H9 (cell line): ENCODE results near the gene WARS2. TPM values are rescaled to one million over a fixed set of nuclear protein-coding genes. Genes with fewer than 3 reads are reported as not detected.

Source experiments
- DNase-seq: peaks from one replicate; pipeline ENCODE4 v3.0.0-alpha.2; 2017
- H2AFZ ChIP-seq: one replicate; pipeline ENCODE4 v1.6.1; 2013; ENCODE audit warnings: mild to moderate bottlenecking, low read length, control low read depth, moderate library complexity
- H2AK5ac ChIP-seq: 2 replicates; pipeline ENCODE4 v1.6.1; 2013; ENCODE audit warnings: low read length, control low read depth, mixed read lengths; ENCODE audit not compliant: insufficient read length
- H2BK120ac ChIP-seq: one replicate; pipeline ENCODE4 v1.6.1; 2013; ENCODE audit warnings: low read depth, mild to moderate bottlenecking, low read length, control low read depth, inconsistent platforms; ENCODE audit not compliant: poor library complexity, severe bottlenecking
- H2BK12ac ChIP-seq: 2 replicates; pipeline ENCODE4 v1.6.1; 2013; ENCODE audit warnings: low read length, control low read depth, mixed read lengths, low read depth; ENCODE audit not compliant: insufficient read length
- H2BK15ac ChIP-seq: 2 replicates; pipeline ENCODE4 v1.6.1; 2013; ENCODE audit warnings: low read depth, low read length, control low read depth
- H2BK20ac ChIP-seq: one replicate; pipeline ENCODE4 v1.6.1; 2013; ENCODE audit warnings: low read depth, mild to moderate bottlenecking, low read length, control low read depth, inconsistent platforms; ENCODE audit not compliant: poor library complexity, severe bottlenecking
- H2BK5ac ChIP-seq: 2 replicates; pipeline ENCODE4 v1.6.1; 2013; ENCODE audit warnings: low read length, control low read depth, mixed read lengths; ENCODE audit not compliant: insufficient read length
- H3K14ac ChIP-seq: 2 replicates; pipeline ENCODE4 v1.6.1; 2013; ENCODE audit warnings: low read length, control low read depth; ENCODE audit not compliant: insufficient read depth
- H3K18ac ChIP-seq: 2 replicates; pipeline ENCODE4 v1.6.1; 2013; ENCODE audit warnings: low read depth, mild to moderate bottlenecking, mixed read lengths, low read length, control low read depth; ENCODE audit not compliant: insufficient read length
- H3K23ac ChIP-seq: 2 replicates; pipeline ENCODE4 v1.6.1; 2013; ENCODE audit warnings: low read length, control low read depth, mixed read lengths, low read depth; ENCODE audit not compliant: insufficient read length
- H3K23me2 ChIP-seq: 2 replicates; pipeline ENCODE4 v1.6.1; 2013; ENCODE audit warnings: low read depth, mild to moderate bottlenecking, mixed read lengths, low read length, control low read depth; ENCODE audit not compliant: insufficient read length, poor library complexity, severe bottlenecking
- H3K27ac ChIP-seq: 2 replicates; pipeline ENCODE4 v1.5.1; 2013; ENCODE audit warnings: low read length, control low read depth, mixed read lengths, low read depth; ENCODE audit not compliant: insufficient read length
- H3K27me3 ChIP-seq: 2 replicates; pipeline ENCODE4 v1.6.1; 2013; ENCODE audit warnings: low read length, control low read depth, inconsistent platforms; ENCODE audit not compliant: insufficient read depth
- H3K4ac ChIP-seq: 2 replicates; pipeline ENCODE4 v1.6.1; 2013; ENCODE audit warnings: low read depth, mild to moderate bottlenecking, control low read depth, inconsistent platforms, low read length, moderate library complexity
- H3K4me1 ChIP-seq: 2 replicates; pipeline ENCODE4 v1.6.1; 2013; ENCODE audit warnings: low read length, control low read depth, inconsistent platforms; ENCODE audit not compliant: insufficient read depth
- H3K4me2 ChIP-seq: 2 replicates; pipeline ENCODE4 v1.6.1; 2013; ENCODE audit warnings: low read length, control low read depth, mixed read lengths; ENCODE audit not compliant: insufficient read length, insufficient read depth
- H3K56ac ChIP-seq: 2 replicates; pipeline ENCODE4 v1.6.1; 2013; ENCODE audit warnings: low read depth, mild to moderate bottlenecking, mixed read lengths, low read length, control low read depth; ENCODE audit not compliant: insufficient read length
- H3K79me1 ChIP-seq: 2 replicates; pipeline ENCODE4 v1.6.1; 2013; ENCODE audit warnings: low read depth, mild to moderate bottlenecking, moderate library complexity, low read length, control low read depth, inconsistent platforms; ENCODE audit not compliant: insufficient read depth, poor library complexity, severe bottlenecking
- H3K79me2 ChIP-seq: 2 replicates; pipeline ENCODE4 v1.6.1; 2013; ENCODE audit warnings: low read length, control low read depth, inconsistent platforms; ENCODE audit not compliant: insufficient read depth
- H3K9ac ChIP-seq: 2 replicates; pipeline ENCODE4 v1.6.1; 2013; ENCODE audit warnings: low read length, control low read depth, mixed read lengths; ENCODE audit not compliant: insufficient read length; ENCODE audit errors: extremely low read depth
- H3K9me3 ChIP-seq: one replicate; pipeline ENCODE4 v1.6.1; 2013; ENCODE audit warnings: low read depth, low read length, inconsistent platforms; ENCODE audit not compliant: control insufficient read depth
- H3T11ph ChIP-seq: one replicate; pipeline ENCODE4 v1.6.1; 2013; ENCODE audit warnings: mild to moderate bottlenecking, low read length, control low read depth, inconsistent platforms
- H4K20me1 ChIP-seq: one replicate; pipeline ENCODE4 v1.6.1; 2013; ENCODE audit not compliant: control insufficient read depth, insufficient read length, insufficient read depth
- H4K5ac ChIP-seq: 2 replicates; pipeline ENCODE4 v1.6.1; 2013; ENCODE audit warnings: low read depth, mild to moderate bottlenecking, mixed read lengths, low read length, control low read depth; ENCODE audit not compliant: insufficient read length
- H4K8ac ChIP-seq: replicated peaks from 2 replicates; pipeline ENCODE4 v1.6.1; 2013; ENCODE audit warnings: low read length, control low read depth, mixed read lengths, low read depth; ENCODE audit not compliant: insufficient read length
- H4K91ac ChIP-seq: 2 replicates; pipeline ENCODE4 v1.6.1; 2013; ENCODE audit warnings: low read depth, mild to moderate bottlenecking, moderate library complexity, mixed read lengths, low read length, control low read depth; ENCODE audit not compliant: insufficient read length
- H3K27ac Mint-ChIP-seq, 3 experiments: 2 replicates in 2 of 3; 3 replicates in 1 of 3; pipeline ENCODE4 v1.8.0; 2020 to 2021; ENCODE audit warnings: mixed read lengths in 3 of 3, mild to moderate bottlenecking in 1 of 3, moderate library complexity in 1 of 3
- H3K27me3 Mint-ChIP-seq: 2 replicates; pipeline ENCODE4 v1.8.0; 2021; ENCODE audit warnings: low read depth, mild to moderate bottlenecking, moderate library complexity, mixed read lengths
- H3K36me3 Mint-ChIP-seq, 3 experiments: 2 replicates in 2 of 3; 3 replicates in 1 of 3; pipeline ENCODE4 v1.8.0; 2020 to 2021; ENCODE audit warnings: low read depth in 3 of 3, mixed read lengths in 3 of 3; ENCODE audit not compliant: insufficient read depth in 1 of 3
- H3K4me1 Mint-ChIP-seq, 2 experiments: 2 replicates each; pipeline ENCODE4 v1.8.0; 2020; ENCODE audit warnings: mixed read lengths in 2 of 2
- H3K4me3 Mint-ChIP-seq, 2 experiments: 2 replicates in 1 of 2; 3 replicates in 1 of 2; pipeline ENCODE4 v1.8.0; 2020 to 2021; ENCODE audit warnings: mild to moderate bottlenecking in 2 of 2, mixed read lengths in 2 of 2, moderate library complexity in 1 of 2
- H3K9me3 Mint-ChIP-seq, 2 experiments: 2 replicates in 1 of 2; 3 replicates in 1 of 2; pipeline ENCODE4 v1.8.0; 2020; ENCODE audit warnings: mild to moderate bottlenecking in 2 of 2, mixed read lengths in 2 of 2, moderate library complexity in 1 of 2
- WGBS: extraction: QIAGEN DNeasy Blood & Tissue Kit; methylation state at CpG from one replicate; pipeline ENCODE4 v1.1.7; 2013; ENCODE audit warnings: missing lambda C conversion rate, low lambda C conversion rate, mixed read lengths; ENCODE audit not compliant: insufficient read length; ENCODE audit errors: extremely low coverage; 5-methylcytosine and 5-hydroxymethylcytosine counted together
- total RNA-seq: library from RNA; stranded (reverse); gene quantifications from 2 replicates; pipeline ENCODE4 v1.2.1, GENCODE V29; 2021
- TF ChIP-seq, protein P1 (sequence below): fragments of 200-600 bp; sonication (generic); conservative IDR thresholded peaks from 3 replicates; pipeline ENCODE4 v1.8.0; 2021; ENCODE audit warnings: antibody characterized with exemption, mild to moderate bottlenecking

Gene WARS2
- total RNA-seq, 1 experiment from 2014 or later: 9.7 TPM

GRCh38 chr1:119004781-119005180 lies 135.7 kb downstream of the WARS2 start:
- peaks cover 100% of the 10 kb centered on the region for H3K27me3 Mint-ChIP-seq
- Histone ChIP-seq H2AFZ (no peak overlapping the region), H2BK20ac (no peak overlapping the region), H2AK5ac (no peak overlapping the region), H3K79me2 (no peaks in the 10 kb centered on the region), H3K9me3 (no peaks in the 10 kb centered on the region), H3K4ac (no peak overlapping the region), H3K23ac (no peak overlapping the region), H2BK120ac (no peak overlapping the region), H3K23me2 (peaks cover 7% of the 10 kb centered on the region), H4K8ac (no peak overlapping the region), H3K9ac (no peak overlapping the region), H4K5ac (no peak overlapping the region), H3K27ac (no peak overlapping the region), H3K27me3 (peaks cover 82% of the 10 kb centered on the region), H2BK5ac (no peak overlapping the region), H3K14ac (no peak overlapping the region), H4K20me1 (no peaks in the 10 kb centered on the region), H4K91ac (no peak overlapping the region), H3K18ac (no peak overlapping the region), H2BK15ac (no peak overlapping the region), H3T11ph (no peak overlapping the region), H2BK12ac (no peak overlapping the region), H3K79me1 (no peaks in the 10 kb centered on the region), H3K4me2 (no peak overlapping the region), H3K4me1 (peaks cover 4% of the 10 kb centered on the region; the same call in 1 of the 2 replicates), H3K56ac (no peak overlapping the region)
- no peak for DNase-seq
- H3K4me3 Mint-ChIP-seq: no peak overlapping the region
- peaks cover 28 to 43% of the 10 kb centered on the region in 2 experiments for H3K4me1 Mint-ChIP-seq
- no peak overlapping the region for H3K27ac Mint-ChIP-seq
- TF ChIP-seq, protein P1, sequence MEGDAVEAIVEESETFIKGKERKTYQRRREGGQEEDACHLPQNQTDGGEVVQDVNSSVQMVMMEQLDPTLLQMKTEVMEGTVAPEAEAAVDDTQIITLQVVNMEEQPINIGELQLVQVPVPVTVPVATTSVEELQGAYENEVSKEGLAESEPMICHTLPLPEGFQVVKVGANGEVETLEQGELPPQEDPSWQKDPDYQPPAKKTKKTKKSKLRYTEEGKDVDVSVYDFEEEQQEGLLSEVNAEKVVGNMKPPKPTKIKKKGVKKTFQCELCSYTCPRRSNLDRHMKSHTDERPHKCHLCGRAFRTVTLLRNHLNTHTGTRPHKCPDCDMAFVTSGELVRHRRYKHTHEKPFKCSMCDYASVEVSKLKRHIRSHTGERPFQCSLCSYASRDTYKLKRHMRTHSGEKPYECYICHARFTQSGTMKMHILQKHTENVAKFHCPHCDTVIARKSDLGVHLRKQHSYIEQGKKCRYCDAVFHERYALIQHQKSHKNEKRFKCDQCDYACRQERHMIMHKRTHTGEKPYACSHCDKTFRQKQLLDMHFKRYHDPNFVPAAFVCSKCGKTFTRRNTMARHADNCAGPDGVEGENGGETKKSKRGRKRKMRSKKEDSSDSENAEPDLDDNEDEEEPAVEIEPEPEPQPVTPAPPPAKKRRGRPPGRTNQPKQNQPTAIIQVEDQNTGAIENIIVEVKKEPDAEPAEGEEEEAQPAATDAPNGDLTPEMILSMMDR: no peak
- H3K36me3 Mint-ChIP-seq: no peaks in the 10 kb centered on the region
- no peaks in the 10 kb centered on the region; a peak in 2 of 5 replicates for H3K9me3 Mint-ChIP-seq
- no CpG with 5 or more reads among the region's 2 CpGs for WGBS
